ENCODE results near the gene HMCES.
"Not testable (repeated sequence)": the region's sequence is repeated elsewhere in the genome, so short reads cannot be mapped to it uniquely, and the experiment has no call there.

Gene HMCES

GRCh38 chr3:129341331-129342141, 62.9 kb downstream of the HMCES start:
- TF ChIP-seq POLR2A (IDR thresholded peaks at IDR 0.05; ENCODE audit: low read depth, low read length) (no peak), TAF1 (IDR thresholded peaks at IDR 0.05; ENCODE audit: low read depth, low read length) (no peak), SPI1 (IDR thresholded peaks at IDR 0.05; ENCODE audit: low read depth, low read length) (no peak), POLR2AphosphoS5 (IDR thresholded peaks at IDR 0.05; ENCODE audit: low read depth, low read length) (no peak), PAX5 (IDR thresholded peaks at IDR 0.05; ENCODE audit: insufficient read depth, low read length, severe bottlenecking) (no peak), POU2F2 (IDR thresholded peaks at IDR 0.05; ENCODE audit: low read depth, low read length) (no peak)
- FAIRE-seq (no peak), DNase-seq (ENCODE audit: insufficient read length, low spot score) (no peak)

GRCh38 chr3:129343643-129344360, 65.1 kb downstream of the HMCES start:
- DNase-seq (ENCODE audit: insufficient read length, low spot score) (peak; percentile 71), FAIRE-seq (peak; percentile 31)
- no peak for TF ChIP-seq PAX5 (IDR thresholded peaks at IDR 0.05; ENCODE audit: insufficient read depth, low read length, severe bottlenecking)
- no peak for TF ChIP-seq POU2F2 (IDR thresholded peaks at IDR 0.05; ENCODE audit: low read depth, low read length)
- TF ChIP-seq POLR2AphosphoS5 (IDR thresholded peaks at IDR 0.05; ENCODE audit: low read depth, low read length): no peak
- TF ChIP-seq TAF1 (IDR thresholded peaks at IDR 0.05; ENCODE audit: low read depth, low read length): no peak
- no peak for TF ChIP-seq POLR2A (IDR thresholded peaks at IDR 0.05; ENCODE audit: low read depth, low read length)
- no peak for TF ChIP-seq SPI1 (IDR thresholded peaks at IDR 0.05; ENCODE audit: low read depth, low read length)

GRCh38 chr3:129344540-129345220, 66.0 kb downstream of the HMCES start:
- FAIRE-seq: no peak
- DNase-seq (ENCODE audit: insufficient read length, low spot score): no peak
- no peak for TF ChIP-seq POLR2AphosphoS5 (IDR thresholded peaks at IDR 0.05; ENCODE audit: low read depth, low read length)
- no peak for TF ChIP-seq SPI1 (IDR thresholded peaks at IDR 0.05; ENCODE audit: low read depth, low read length)
- no peak for TF ChIP-seq POU2F2 (IDR thresholded peaks at IDR 0.05; ENCODE audit: low read depth, low read length)
- TF ChIP-seq TAF1 (IDR thresholded peaks at IDR 0.05; ENCODE audit: low read depth, low read length): no peak
- no peak for TF ChIP-seq PAX5 (IDR thresholded peaks at IDR 0.05; ENCODE audit: insufficient read depth, low read length, severe bottlenecking)
- no peak for TF ChIP-seq POLR2A (IDR thresholded peaks at IDR 0.05; ENCODE audit: low read depth, low read length)

GRCh38 chr3:129345281-129345680, 66.6 kb downstream of the HMCES start:
- DNase-seq (ENCODE audit: insufficient read length, low spot score): no peak
- FAIRE-seq: no peak
- no peak for TF ChIP-seq SPI1 (IDR thresholded peaks at IDR 0.05; ENCODE audit: low read depth, low read length)
- no peak for TF ChIP-seq POLR2AphosphoS5 (IDR thresholded peaks at IDR 0.05; ENCODE audit: low read depth, low read length)
- no peak for TF ChIP-seq POLR2A (IDR thresholded peaks at IDR 0.05; ENCODE audit: low read depth, low read length)
- TF ChIP-seq PAX5 (IDR thresholded peaks at IDR 0.05; ENCODE audit: insufficient read depth, low read length, severe bottlenecking): no peak

- DNase-seq (ENCODE audit: insufficient read length, low spot score) (no peak), FAIRE-seq (no peak)
- TF ChIP-seq POLR2AphosphoS5 (IDR thresholded peaks at IDR 0.05; ENCODE audit: low read depth, low read length): no peak
- no peak for TF ChIP-seq POU2F2 (IDR thresholded peaks at IDR 0.05; ENCODE audit: low read depth, low read length)
- TF ChIP-seq PAX5 (IDR thresholded peaks at IDR 0.05; ENCODE audit: insufficient read depth, low read length, severe bottlenecking): no peak
- TF ChIP-seq SPI1 (IDR thresholded peaks at IDR 0.05; ENCODE audit: low read depth, low read length): no peak
- TF ChIP-seq TAF1 (IDR thresholded peaks at IDR 0.05; ENCODE audit: low read depth, low read length): no peak
Measured at GRCh38 chr3:129345971-129346370, 67.3 kb downstream of the HMCES start.

- no peak for TF ChIP-seq POU2F2 (IDR thresholded peaks at IDR 0.05; ENCODE audit: low read depth, low read length)
- TF ChIP-seq POLR2AphosphoS5 (IDR thresholded peaks at IDR 0.05; ENCODE audit: low read depth, low read length): no peak
- DNase-seq (ENCODE audit: insufficient read length, low spot score): no peak
Measured at GRCh38 chr3:129346695-129347457, 68.2 kb downstream of the HMCES start.

GRCh38 chr3:129347458-129347845, 68.8 kb downstream of the HMCES start:
- TF ChIP-seq PAX5 (IDR thresholded peaks at IDR 0.05; ENCODE audit: insufficient read depth, low read length, severe bottlenecking) (no peak), POLR2AphosphoS5 (IDR thresholded peaks at IDR 0.05; ENCODE audit: low read depth, low read length) (no peak), POLR2A (IDR thresholded peaks at IDR 0.05; ENCODE audit: low read depth, low read length) (no peak), TAF1 (IDR thresholded peaks at IDR 0.05; ENCODE audit: low read depth, low read length) (no peak), POU2F2 (IDR thresholded peaks at IDR 0.05; ENCODE audit: low read depth, low read length) (no peak), SPI1 (IDR thresholded peaks at IDR 0.05; ENCODE audit: low read depth, low read length) (no peak)
- DNase-seq (ENCODE audit: insufficient read length, low spot score) (no peak), FAIRE-seq (no peak)

More at GRCh38 chr3:129346695-129347457, 68.2 kb downstream of the HMCES start:
- peak; percentile 20 for FAIRE-seq

- TF ChIP-seq SPI1 (IDR thresholded peaks at IDR 0.05; ENCODE audit: low read depth, low read length): peak; percentile 75
- TF ChIP-seq PAX5 (IDR thresholded peaks at IDR 0.05; ENCODE audit: insufficient read depth, low read length, severe bottlenecking): no peak
- DNase-seq (ENCODE audit: insufficient read length, low spot score) (no peak), FAIRE-seq (no peak)
Measured at GRCh38 chr3:129348734-129349133, 70.1 kb downstream of the HMCES start.

- not testable (repeated sequence) for FAIRE-seq; DNase-seq (ENCODE audit: insufficient read length, low spot score)
Measured at GRCh38 chr3:129349169-129349568, 70.5 kb downstream of the HMCES start.
